GM19240 (cell line): ENCODE data around the gene MAP1S.
A peak's percentile ranks its signal among the peaks of the same experiment; 100 is the strongest.

Experiments used
- DNase-seq: peaks from one replicate; pipeline ENCODE4 v3.0.0; 2011; ENCODE audit warnings: low spot score; ENCODE audit not compliant: insufficient read length

Gene MAP1S

GRCh38 chr19:17718947-17719711 lies at the start of gene MAP1S:
MAP1S (plus strand) TSS chr19:17719480; CDS start chr19:17719503, 23 bp downstream.
- peak; percentile 83 for DNase-seq

DNA sequence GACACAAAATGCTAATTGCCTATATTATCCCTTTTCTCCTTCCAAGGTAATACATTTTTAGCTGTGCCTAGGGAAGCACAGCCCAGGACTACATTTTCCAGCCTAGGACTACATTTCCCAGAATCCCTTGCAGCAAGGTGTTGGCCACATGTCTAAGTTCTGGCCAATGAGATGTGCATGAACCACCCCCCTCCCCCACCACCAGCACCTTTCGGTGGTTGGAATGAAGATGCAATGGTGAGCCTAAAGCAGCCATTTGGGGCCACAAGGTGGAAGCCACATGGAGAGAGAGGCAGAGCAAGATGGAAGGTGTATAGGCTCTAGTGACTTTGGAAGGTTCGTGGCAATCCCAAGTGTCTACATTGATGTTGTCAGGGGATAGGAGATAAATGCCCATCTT lies 47.4 kb upstream of the MAP1S start:
- DNase-seq = no peak

GRCh38 chr19:17673937-17674799 lies 45.1 kb upstream of the MAP1S start:
- no peak for DNase-seq

DNA sequence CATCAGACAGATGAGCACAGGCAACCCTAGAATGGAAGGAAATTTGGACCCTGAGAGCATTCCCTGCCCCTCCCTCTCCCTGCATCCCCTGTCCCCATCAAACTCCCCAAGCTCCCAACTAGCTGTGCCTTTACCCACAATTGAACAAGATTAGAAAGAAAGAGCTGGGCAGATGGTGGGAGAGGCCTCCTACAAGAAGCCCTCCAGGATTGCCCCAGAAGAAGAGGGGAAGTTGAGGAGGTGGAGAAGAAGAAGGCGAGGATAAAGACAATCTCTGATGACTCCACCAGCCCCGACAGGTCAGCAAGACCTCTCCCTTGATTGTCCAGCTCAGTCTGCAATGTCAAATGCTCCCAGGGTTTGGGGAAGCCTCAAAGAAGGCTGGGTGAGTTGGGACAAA lies 43.0 kb upstream of the MAP1S start:
- no peak for DNase-seq

DNA sequence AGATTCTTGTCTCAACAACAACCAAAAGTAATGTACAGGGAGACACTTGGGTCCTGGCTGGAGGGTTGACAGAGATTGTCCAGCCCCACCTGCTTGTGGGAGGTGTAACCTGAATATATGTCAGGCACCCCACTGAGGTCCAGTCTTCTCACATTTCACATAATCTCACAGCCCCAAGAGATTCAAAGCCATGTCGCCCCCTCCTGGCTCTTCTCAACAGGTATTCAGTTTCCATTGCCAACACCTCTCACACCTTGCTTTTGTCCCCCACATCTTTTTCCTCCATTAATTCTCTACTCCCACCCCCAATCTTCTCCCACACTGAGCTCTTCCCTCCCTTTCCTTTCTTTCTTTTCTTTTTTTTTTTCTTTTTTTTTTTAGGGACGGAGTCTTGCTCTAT lies 42.3 kb upstream of the MAP1S start:
- no peak for DNase-seq

DNA sequence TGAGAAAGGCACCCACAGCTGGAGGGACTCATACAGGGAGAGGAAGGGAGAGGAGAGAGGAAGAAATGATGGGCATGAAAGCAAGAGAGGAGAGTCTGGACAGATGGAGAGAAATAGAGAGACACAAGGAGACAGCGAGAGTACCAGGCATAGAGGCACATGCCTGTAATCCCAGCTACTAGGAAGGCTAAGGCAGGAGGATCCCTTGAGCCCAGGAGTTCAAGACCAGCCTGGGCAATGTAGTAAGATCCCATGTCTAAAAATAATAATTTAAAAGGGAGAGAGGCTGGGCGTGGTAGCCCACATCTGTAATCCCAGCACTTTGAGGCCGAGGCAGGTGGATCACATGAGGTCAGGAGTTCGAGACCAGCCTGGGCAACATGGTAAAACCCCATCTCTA lies 40.4 kb upstream of the MAP1S start:
- no peak for DNase-seq

- no peak for DNase-seq
Observed at GRCh38 chr19:17679526-17680229, 39.6 kb upstream of the MAP1S start.

DNA sequence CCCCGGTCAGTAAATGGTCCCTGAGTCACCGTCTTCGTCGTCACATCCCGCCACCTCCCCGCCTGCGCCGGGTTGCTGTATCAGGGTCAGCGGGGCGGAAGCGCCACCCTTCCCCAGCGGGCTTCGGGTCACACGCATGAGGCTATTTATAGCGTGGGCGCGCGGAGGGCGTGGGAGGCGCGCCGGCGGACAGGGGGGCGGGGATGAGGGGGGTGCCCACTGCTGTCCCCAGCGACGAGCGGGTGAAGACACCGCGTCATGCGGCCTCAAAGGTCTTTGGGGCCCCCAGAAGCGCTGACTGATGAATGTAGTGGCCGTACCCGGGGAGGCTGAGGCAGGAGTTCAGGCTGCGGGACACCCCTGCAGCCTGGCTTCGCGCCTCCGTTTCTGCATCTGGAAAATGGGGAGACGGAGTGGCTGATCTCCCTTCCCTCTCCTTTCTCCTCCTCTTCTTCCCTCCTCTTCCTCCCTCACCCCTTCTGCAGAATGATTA lies 39.0 kb upstream of the MAP1S start:
- peak; percentile 58 for DNase-seq

DNA sequence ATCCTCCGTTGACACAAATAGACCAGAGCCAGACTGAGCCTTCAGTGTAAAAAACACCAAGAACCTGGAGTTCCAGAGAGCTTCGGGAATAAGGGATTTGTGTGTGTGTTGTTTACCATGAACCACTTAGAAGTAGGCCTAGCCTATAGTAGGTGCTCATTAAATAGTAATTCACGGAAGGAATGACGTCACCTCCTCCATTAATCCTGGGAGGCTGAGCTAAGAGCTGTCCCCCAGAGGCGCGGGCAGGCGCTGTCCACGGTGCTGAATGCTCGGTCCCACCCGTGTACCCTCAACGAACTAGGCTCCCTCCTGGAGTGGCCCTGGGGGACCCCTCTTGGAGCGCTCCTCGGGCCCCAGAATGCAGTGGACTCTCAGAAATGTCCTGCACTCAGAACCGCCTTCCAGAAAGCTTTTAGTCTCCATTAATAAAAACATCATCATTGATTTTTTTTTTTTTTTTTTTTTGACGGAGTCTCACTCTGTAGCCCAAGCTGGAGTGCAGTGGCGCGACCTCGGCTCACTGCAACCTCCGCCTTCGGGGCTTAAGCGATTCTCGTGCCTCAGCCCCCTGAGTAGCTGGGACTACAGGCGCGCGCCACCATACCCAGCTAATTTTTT lies 37.7 kb upstream of the MAP1S start:
- no peak for DNase-seq

DNA sequence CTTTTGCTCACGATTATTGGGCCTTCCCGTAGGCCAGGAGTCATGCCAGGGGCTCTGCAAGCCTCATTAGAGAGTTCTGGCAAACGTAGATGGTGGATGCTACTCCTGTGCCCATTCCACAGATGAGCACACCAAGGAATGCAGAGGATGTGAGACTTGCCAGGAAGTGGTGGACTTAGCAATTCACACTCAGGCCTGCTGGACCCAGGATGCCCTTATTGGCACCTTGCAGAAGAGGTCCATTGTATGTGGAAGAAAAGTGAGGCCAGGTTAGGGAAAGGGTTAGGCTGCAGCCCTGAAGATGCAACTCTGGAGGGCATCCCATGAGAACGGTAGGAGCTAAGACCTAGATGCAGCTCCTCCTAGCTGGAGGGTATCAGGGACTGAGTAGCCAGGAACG lies 37.0 kb upstream of the MAP1S start:
- DNase-seq = no peak

- no peak for DNase-seq
Observed at GRCh38 chr19:17683078-17683477, 36.2 kb upstream of the MAP1S start.

DNA sequence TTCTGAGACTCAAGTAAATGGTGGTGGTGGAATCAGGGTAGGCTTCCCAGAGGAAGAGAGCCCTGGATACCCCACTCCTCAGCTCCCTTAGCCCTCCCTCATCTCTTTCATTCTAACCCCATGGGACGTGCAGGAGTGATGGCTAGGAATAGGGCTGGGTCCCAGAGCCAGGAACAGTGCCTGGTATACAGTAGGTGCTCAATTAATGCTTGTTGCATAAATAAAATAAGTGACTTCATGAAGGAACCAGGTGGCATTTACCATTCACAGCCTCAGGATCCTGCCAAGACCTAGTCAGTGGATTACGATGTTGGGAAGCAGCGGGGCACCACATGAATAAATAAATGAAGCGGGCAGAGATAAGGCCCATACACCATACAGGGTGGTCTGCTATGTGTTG lies 35.0 kb upstream of the MAP1S start:
- DNase-seq = no peak

DNA sequence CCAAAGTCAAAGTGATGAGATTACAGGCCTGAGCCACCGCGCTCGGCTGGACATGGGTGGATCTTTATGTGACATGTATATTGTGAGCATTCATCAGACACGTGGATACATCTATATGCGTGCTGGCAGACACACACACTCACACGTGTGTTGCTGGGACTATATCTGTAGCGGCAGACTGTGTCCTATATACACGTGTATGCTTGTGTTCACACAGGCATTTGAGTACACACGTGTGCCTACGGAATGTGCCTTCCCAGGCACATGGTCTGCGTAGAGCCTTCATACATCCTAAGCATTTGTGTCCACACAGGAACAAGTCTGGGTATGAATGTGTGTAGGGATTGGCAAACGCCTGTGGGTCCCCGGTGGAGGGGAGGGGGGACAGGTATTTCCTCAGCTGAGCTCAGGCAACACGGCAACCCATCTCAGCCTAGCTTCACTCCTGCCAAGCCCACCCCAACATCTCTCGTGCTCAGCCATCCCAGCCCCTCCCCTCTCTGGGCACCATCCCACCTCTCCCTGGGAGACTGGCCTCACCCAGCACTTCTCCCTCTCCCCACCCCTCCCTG lies 33.7 kb upstream of the MAP1S start:
- DNase-seq = no peak

DNA sequence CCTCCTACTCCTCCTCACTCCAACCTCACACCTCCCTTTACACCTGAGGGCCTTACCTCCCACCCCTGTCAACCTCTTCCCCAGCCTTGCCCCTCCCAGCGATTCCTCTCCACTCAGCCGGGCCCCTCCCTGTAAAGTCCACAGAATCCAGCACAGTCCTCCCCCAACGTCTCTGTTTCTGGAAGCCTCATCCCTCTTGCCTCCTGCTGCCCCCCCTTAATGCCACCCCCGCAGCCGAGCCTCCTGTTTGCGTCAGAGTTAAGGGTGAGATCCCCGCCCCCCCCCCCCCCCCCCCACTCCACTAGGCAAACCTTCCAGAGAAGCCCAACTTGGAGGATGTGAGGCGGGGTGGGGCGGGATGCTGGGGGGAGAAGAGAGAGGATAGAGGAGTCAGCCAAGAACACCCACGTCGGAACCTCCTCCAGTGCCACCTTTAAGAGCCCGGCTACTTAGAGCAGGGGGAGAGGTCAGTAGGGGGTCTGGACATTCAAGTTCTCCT lies 33.2 kb upstream of the MAP1S start:
- DNase-seq = no peak

- DNase-seq = no peak
Observed at GRCh38 chr19:17686592-17687024, 32.7 kb upstream of the MAP1S start.

DNA sequence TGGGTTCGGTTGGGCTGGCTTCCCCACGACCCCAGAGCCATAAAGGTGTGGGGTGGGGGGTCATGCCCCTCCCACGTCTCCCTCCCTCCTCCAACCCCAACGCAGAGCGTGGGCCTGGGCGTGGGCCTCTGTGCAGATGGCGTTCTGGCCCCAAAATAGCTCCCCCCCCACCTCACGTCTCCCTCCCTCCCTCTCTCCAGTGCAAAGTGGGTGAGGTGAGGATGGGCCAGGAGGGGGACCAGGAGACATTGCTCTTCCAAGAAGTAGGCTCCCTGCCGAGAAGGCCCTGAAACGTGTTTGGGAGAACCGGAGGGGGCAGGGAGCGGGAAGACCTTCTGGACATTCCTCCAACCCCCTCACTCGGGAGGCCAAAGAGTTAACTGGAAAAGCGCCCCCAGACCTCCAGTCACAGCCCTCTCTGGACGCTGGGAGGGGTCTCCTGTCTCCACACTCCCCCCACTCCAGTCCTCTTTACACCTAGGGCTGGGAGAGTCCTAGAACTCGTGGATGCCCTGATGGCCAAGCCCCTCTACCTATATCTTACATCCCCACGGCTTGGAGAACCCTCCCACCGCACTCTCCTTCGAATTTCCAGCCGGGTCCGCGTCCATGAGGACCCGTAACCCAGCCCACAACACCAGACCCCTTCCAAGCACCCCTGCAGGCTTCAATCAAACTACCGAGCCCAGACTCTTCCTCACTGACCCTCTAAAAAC lies 32.0 kb upstream of the MAP1S start:
- no peak for DNase-seq

GRCh38 chr19:17687857-17688784 lies 31.2 kb upstream of the MAP1S start, which contains the start of gene UNC13A:
UNC13A (minus strand) TSS chr19:17688354; CDS start chr19:17688199, 155 bp downstream.
- DNase-seq = no peak

DNA sequence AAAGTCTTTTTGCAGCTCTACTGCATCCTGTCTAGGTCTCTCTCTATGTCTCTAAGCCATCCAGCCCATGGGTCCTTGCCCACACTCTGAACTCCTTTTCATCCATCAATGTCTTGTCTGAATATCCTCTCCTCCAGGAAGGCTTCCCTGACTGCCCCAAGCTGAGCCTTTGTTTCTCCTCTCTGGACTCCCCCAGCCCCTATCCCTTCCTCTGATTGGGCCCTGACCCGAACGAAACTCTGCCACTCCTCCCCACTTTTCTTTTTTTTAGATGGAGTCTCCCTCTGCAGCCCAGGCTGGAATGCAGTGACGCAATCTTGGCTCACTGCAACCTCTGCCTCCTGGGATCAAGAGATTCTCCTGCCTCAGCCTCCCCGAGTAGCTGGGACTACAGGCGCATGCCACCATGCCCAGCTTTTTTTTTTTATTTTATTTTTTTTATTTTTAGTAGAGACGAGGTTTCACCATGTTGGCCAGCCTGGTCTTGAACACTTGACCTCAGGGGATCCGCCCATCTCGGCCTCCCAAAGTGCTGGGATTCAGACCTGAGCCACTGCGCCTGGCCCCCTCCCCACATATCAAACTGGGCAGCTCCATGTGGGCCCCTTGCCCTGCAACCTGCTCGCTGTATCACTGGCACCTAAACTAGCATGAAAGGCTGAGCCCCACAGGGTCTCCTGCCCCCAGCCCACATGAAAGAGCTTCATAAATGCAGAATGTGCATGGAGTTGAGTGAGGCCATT lies 30.3 kb upstream of the MAP1S start:
- no peak for DNase-seq
